Ramos (cell line): ENCODE data around the gene CD63.

Experiments used
- in situ Hi-C: fragments of 300-500 bp; cut with MboI; formaldehyde crosslinking; loops from one replicate; pipeline ENCODE4 v1.14.3; 2022; ENCODE audit warnings: low sequenced_read_pairs; ENCODE audit not compliant: unreplicated experiment

CD63 gene

GRCh38 chr12:55723516-55724225, 5.1 kb downstream of the CD63 start:
- in situ Hi-C loops: loop anchor here (5.0 kb wide), 1 partner anchor 66 kb away; no protein-coding TSS in a partner anchor

- in situ Hi-C loops: loop anchor here (5.0 kb wide), 1 partner anchor 66 kb away; no protein-coding TSS in a partner anchor
Measured at GRCh38 chr12:55722948-55723347, 5.9 kb downstream of the CD63 start.

- in situ Hi-C loops: loop anchor here (5.0 kb wide), 1 partner anchor 64 kb away; no protein-coding TSS in a partner anchor
Measured at GRCh38 chr12:55721601-55722213, 7.1 kb downstream of the CD63 start.

GRCh38 chr12:55720894-55721444, 7.8 kb downstream of the CD63 start:
- in situ Hi-C loops: loop anchor here (5.0 kb wide), 1 partner anchor 64 kb away; no protein-coding TSS in a partner anchor

GRCh38 chr12:55720071-55720564, 8.7 kb downstream of the CD63 start, which contains the start of gene RDH5:
Gene RDH5 (plus strand): TSS chr12:55720393. CDS start chr12:55721185, 792 bp downstream.
- in situ Hi-C loops: loop anchor here (5.0 kb wide), 1 partner anchor 63 kb away; no protein-coding TSS in a partner anchor

GRCh38 chr12:55719371-55719770, 9.4 kb downstream of the CD63 start:
- in situ Hi-C loops: no loop called here

GRCh38 chr12:55718624-55719275, 10.1 kb downstream of the CD63 start:
- in situ Hi-C loops: no loop called here

- in situ Hi-C loops: no loop called here
Measured at GRCh38 chr12:55718015-55718414, 10.8 kb downstream of the CD63 start.

- in situ Hi-C loops: no loop called here
Measured at GRCh38 chr12:55717011-55718007, 11.5 kb downstream of the CD63 start.

- in situ Hi-C loops: no loop called here
Measured at GRCh38 chr12:55716582-55716957, 12.2 kb downstream of the CD63 start.

GRCh38 chr12:55715833-55716581, 12.8 kb downstream of the CD63 start, which contains the start of gene BLOC1S1:
Gene BLOC1S1 (plus strand): TSS chr12:55716046. CDS start chr12:55716052, 6 bp downstream.
- in situ Hi-C loops: no loop called here

GRCh38 chr12:55715169-55715764, 13.5 kb downstream of the CD63 start:
- in situ Hi-C loops: no loop called here

- in situ Hi-C loops: no loop called here
Measured at GRCh38 chr12:55713721-55714120, 15.1 kb downstream of the CD63 start.

GRCh38 chr12:55712700-55713415, 16.0 kb downstream of the CD63 start:
- in situ Hi-C loops: no loop called here

- in situ Hi-C loops: no loop called here
Measured at GRCh38 chr12:55711786-55712553, 16.8 kb downstream of the CD63 start.

GRCh38 chr12:55708695-55709233, 20.0 kb downstream of the CD63 start:
- in situ Hi-C loops: no loop called here
